Measurements from ENCODE around the gene TRPM4. TPM values are rescaled to one million over a fixed set of nuclear protein-coding genes. Genes with fewer than 3 reads are reported as not detected.
A peak's percentile ranks its signal among the peaks of the same experiment; 100 is the strongest.
"Not testable (repeated sequence)": the region's sequence is repeated elsewhere in the genome, so short reads cannot be mapped to it uniquely, and the experiment has no call there.

Gene TRPM4
- polyA plus RNA-seq, 1 donor from 2014 or later: not detected

DNA sequence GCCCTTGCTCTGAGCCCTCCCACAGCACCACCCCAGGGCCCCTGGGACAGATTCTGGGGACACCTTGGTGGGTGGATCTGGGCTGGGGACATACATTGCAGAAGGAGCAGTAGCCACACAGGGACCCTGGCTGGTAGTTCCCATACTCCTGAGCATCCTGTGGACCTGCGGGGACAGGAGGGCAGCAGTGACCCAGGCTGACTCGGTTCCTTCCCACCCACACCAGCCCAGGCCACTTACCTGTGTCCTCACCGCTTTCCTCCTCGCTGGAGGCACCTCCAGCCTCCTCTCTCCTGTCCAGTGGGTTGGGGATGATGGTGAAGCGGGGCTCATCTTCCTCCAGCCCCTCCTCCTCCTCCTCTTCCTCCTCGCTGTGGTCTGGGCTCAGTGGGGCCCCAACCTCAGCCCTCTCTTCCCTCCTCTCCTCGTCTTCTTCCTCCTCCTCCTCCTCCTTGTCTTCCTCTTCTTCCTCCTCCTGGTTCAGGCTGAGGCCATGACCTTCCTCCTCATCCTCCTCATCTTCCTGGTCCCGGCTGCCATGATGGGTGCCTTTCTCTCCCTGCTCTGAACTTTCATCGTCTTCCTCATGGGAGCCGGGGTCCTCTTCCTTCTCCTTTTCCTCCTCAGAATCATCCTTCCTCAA is 4.3 kb upstream of the TRPM4 start:
- Mint-ChIP-seq H3K4me3 (peak overlapping the region in 2 of 4 donors; percentile 36 to 69), H3K4me1 (peaks cover 9 to 12% (median 10%) of the 10 kb centered on the region in 3 donors)

DNA sequence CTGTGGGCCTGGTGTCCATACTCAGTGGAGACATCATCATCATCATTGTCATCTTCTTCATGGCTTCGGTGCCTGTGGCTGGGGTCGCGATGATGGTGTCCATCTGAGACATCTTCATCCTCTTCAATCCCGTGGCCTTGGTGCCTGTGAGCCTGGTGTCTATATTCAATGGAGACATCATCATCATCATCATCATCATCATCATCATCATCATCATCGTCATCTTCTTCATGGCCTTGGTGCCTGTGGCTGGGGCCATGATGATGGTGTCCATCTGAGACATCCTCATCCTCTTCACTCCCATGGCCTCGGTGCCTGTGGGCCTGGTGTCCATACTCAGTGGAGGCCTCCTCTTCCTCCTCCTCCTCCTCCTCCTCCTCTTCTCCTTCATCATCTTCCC is 3.3 kb upstream of the TRPM4 start:
- Mint-ChIP-seq H3K36me3 (no peaks in the 10 kb centered on the region), H3K4me3 (peak overlapping the region in 1 of 4 donors; percentile 36), H3K4me1 (peaks cover 8 to 10% (median 9%) of the 10 kb centered on the region in 3 donors), H3K9me3 (peaks cover 3 to 8% (median 5%) of the 10 kb centered on the region in 3 donors), H3K27ac (peak overlapping the region in 1 of 3 donors; percentile 33), H3K27me3 (peaks cover 34% of the 10 kb centered on the region)

More for the DNA sequence above, 4.3 kb upstream of the TRPM4 start:
- Mint-ChIP-seq H3K9me3 (peaks cover 3 to 8% (median 7%) of the 10 kb centered on the region in 3 donors), H3K36me3 (no peaks in the 10 kb centered on the region), H3K27me3 (peaks cover 39% of the 10 kb centered on the region), H3K27ac (peak overlapping the region in 1 of 3 donors; percentile 33)

DNA sequence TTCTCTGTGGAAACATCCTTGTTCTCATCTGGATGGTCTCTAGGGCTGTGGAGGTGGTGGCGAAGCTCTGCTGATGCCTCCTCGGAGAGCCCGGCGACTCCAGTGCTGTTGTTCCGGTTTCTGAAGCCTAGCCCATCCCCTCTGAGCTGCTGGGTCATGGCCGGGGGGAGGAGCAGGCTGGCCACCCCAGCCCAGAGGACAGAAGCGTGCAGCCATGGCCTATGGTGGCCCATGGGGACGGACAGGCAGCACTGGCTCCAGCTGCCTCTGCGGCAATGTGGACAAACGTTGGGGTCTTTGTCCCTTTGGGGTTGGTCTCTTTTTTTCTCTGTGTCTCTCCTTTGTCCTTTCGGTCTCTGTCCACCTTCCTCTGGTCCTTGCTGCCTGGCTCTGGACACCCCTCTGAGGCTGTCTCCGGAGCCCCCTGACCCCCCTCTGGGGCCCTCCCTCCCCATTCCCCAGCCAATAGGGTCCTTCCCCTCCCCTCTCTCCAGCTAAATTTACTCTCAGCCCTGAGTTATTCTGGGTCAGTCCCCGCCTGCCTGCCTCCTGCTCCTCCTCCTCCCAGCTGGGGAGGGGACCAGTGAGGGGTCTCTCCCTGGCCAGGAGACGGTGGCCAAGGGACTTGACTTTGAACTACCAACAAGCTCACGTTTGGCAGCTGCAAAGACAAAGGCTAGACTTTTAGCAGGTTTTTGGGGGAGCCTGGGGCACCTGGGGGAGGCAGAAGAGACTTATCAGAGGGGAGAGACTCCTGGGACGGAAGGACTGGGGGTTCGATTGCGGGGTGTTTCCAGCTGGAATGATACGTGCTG is 2.4 kb upstream of the TRPM4 start, which contains the start of gene HRC:
HRC (minus strand) TSS at position 392 of the 815 bp plus-strand sequence; CDS start at position 233, 159 bp downstream.
- Mint-ChIP-seq H3K27ac (peak within 1 kb of the TSS in 1 of 3 donors; percentile 33), H3K4me3 (peak within 1 kb of the TSS in 2 of 4 donors; percentile 36 to 39), H3K27me3 (peaks cover 30% of the 10 kb centered on the region)

DNA sequence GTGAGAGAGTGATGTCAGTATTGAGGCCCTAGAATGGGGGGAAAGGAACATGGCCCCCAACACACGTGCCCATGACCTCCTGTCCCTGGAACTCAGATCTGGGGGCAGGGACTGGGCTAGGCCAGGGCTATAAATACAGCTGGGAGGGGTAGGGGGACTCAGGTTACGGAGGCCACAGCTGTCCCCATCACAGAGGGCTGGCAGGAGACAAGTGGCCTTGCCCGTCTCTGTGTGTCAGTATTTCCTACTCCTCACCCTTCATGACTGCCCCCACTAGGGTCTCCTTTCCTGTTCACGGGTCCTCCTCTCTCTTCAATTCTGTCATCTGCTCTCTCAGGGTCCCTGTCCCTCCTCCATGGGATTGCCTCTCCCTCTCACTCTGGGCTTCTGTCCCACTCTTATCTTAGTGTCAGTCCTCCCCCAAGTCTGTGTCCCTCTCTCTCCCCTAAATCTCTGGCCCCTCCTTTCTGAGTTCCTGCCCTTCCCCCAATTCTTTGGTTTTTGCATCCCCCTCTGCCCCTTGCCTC is 1.7 kb upstream of the TRPM4 start:
- Mint-ChIP-seq H3K9me3 (peaks cover 3 to 8% (median 5%) of the 10 kb centered on the region in 3 donors), H3K27ac (no peak overlapping the region), H3K4me3 (peak overlapping the region in 1 of 4 donors; percentile 39), H3K4me1 (peaks cover 7 to 11% (median 9%) of the 10 kb centered on the region in 3 donors), H3K27me3 (peaks cover 34% of the 10 kb centered on the region), H3K36me3 (no peaks in the 10 kb centered on the region)

More for the DNA sequence above, 2.4 kb upstream of the TRPM4 start, which contains the start of gene HRC:
- Mint-ChIP-seq H3K36me3 (no peaks in the 10 kb centered on the region), H3K4me1 (peaks cover 7 to 9% (median 8%) of the 10 kb centered on the region in 3 donors), H3K9me3 (peaks cover 3 to 8% (median 5%) of the 10 kb centered on the region in 3 donors)

DNA sequence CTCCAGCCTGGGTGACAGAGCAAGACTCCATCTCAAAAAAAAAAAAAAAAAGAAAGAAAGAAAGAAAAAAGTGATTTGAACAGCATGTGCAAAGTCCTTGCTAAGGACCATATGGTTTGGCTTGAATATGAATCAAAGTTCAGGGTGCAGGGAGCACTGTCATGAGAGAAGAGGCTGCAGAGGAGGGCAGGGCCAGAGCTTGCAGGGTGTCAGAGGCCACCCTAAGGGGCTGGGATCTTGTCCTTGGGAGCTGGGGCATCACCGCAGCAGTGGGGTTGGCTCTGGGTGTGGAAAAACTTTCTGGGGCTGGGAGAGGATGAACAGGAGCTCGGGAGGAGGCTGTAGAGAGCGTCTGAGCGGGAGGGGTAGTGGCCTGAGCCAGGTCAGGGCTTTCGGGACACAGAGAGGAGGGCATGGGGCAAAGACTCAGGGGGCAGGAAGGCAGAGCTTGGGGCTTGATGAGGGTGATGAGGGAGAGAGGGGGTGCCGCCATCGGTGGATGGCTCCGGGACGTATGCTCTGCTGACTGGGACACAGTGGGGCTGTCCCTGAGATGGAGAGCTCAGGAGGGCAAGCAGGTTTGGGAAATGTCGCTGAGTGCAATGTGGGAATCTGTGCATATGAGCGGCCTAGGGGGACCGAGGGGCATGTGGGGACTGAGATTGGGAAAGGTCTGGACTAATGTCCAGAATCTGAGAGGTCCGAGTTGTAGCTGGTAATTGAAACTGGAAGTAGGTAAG is 3.0 kb downstream of the TRPM4 start:
- Mint-ChIP-seq H3K4me1 (peaks cover 3 to 7% (median 3%) of the 10 kb centered on the region in 3 donors), H3K27me3 (peaks cover 31% of the 10 kb centered on the region), H3K9me3 (no peaks in the 10 kb centered on the region), H3K36me3 (no peaks in the 10 kb centered on the region), H3K4me3 (peak overlapping the region in 1 of 4 donors; percentile 45), H3K27ac (peak overlapping the region in 1 of 3 donors; percentile 46)

DNA sequence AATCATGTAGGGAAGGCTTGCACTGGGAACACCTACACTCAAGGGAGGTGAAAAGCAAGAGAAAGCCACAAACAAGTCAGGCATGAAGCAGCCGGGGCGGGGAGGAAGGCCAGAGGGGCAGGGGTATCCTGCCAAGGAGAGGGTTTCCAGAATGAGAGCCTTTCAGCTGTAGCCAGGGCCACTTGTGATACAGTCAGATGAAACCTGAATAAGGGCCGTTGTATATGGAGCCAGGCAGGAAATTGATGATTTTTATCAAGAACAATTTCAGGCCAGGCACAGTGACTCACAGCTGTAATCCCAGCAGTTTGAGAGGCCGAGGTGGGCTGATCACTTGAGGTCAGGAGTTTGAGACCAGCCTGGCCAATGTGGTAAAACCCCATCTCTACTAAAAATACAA is 4.4 kb downstream of the TRPM4 start:
- H3K27ac Mint-ChIP-seq: no peak overlapping the region

DNA sequence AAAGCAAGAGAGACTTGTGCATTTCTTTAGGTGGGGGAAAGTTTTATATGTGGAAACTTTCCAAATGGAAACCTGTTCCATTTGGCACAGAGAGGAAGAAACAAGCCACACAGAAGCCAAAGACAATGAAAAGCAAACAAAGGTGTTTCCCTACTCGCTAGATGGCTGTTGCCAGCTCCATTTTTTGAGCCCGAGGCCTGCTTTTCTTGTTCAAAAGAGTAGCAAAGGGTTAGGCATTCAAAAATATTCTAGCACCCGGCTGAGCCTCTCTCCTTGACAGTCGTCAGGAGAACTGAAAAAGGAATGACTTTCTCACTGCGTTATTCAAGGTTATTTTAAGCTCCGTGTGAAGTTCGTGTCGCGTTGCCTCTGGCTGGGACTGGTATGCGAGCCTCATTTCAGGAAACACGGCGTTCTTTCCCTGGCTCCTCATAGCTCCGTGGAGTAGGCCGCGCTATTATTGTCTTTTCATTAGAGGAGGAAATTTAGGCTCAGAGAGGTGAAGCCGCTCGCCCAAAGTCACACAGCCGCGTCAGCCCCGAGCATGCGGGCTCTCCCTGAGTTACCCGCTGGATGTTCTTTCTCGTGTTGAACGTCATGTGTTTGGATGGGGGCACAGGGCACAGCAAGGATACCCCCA is 7.6 kb downstream of the TRPM4 start:
- no peaks in the 10 kb centered on the region for H3K36me3 Mint-ChIP-seq
- no peak overlapping the region for H3K27ac Mint-ChIP-seq

More for the DNA sequence above, 4.4 kb downstream of the TRPM4 start:
- peaks cover 3 to 7% (median 3%) of the 10 kb centered on the region in 3 donors for H3K4me1 Mint-ChIP-seq
- H3K9me3 Mint-ChIP-seq: no peaks in the 10 kb centered on the region
- no peak overlapping the region for H3K4me3 Mint-ChIP-seq
- no peaks in the 10 kb centered on the region for H3K36me3 Mint-ChIP-seq
- H3K27me3 Mint-ChIP-seq: peaks cover 28% of the 10 kb centered on the region

DNA sequence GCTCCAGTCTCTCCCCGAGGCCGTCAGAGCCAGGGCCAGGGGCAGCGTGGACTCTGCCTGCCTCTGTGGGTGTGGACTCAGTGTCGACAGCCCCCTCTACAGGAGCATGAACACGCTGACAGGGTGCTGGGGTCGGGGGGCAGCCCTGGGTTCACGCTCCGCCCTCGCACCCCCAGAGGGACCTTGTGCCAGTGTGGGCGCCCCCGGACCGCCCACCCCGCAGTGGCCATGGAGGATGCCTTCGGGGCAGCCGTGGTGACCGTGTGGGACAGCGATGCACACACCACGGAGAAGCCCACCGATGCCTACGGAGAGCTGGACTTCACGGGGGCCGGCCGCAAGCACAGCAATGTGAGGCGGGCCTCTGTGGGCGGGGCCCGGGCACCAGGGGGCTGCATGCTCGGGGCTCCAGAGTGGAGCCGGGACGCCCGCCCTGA is 8.3 kb downstream of the TRPM4 start:
- H3K27me3 Mint-ChIP-seq: peaks cover 12% of the 10 kb centered on the region
- H3K4me3 Mint-ChIP-seq: no peak overlapping the region
- no peaks in the 10 kb centered on the region for H3K36me3 Mint-ChIP-seq
- no peaks in the 10 kb centered on the region for H3K4me1 Mint-ChIP-seq
- H3K27ac Mint-ChIP-seq: no peak overlapping the region
- H3K9me3 Mint-ChIP-seq: no peaks in the 10 kb centered on the region

More for the DNA sequence above, 7.6 kb downstream of the TRPM4 start:
- Mint-ChIP-seq H3K4me3 (peak overlapping the region in 1 of 4 donors; percentile 45), H3K4me1 (peaks cover 0 to 3% (median 0%) of the 10 kb centered on the region in 3 donors), H3K27me3 (peaks cover 12% of the 10 kb centered on the region), H3K9me3 (no peaks in the 10 kb centered on the region)

DNA sequence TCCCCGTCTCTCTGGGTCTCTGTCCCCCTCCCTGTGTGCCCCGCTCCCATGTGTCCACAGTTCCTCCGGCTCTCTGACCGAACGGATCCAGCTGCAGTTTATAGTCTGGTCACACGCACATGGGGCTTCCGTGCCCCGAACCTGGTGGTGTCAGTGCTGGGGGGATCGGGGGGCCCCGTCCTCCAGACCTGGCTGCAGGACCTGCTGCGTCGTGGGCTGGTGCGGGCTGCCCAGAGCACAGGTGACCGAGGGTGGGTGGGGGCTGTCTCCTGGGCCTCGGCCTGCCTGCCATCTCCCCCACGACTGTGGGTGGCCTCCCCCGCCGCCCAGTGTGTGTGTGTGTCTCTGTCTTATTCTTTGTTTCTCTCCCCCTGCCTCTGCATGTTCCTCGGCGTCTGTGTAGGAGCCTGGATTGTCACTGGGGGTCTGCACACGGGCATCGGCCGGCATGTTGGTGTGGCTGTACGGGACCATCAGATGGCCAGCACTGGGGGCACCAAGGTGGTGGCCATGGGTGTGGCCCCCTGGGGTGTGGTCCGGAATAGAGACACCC is 10.3 kb downstream of the TRPM4 start:
- Mint-ChIP-seq H3K4me1 (no peaks in the 10 kb centered on the region), H3K4me3 (no peak overlapping the region), H3K27ac (no peak overlapping the region), H3K9me3 (no peaks in the 10 kb centered on the region), H3K27me3 (peaks cover 7% of the 10 kb centered on the region), H3K36me3 (no peaks in the 10 kb centered on the region)

DNA sequence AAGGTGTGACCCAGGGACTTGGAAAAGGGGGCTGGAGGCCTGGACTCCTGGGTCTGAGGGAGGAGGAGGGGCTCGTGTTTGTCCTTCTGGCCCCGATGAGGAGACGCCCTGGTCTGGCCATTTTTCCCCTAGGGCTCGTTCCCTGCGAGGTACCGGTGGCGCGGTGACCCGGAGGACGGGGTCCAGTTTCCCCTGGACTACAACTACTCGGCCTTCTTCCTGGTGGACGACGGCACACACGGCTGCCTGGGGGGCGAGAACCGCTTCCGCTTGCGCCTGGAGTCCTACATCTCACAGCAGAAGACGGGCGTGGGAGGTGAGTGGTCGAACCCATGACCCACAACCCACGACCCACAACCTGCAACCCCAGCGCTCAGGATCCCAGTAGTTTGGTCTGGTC is 10.8 kb downstream of the TRPM4 start:
- Mint-ChIP-seq H3K4me3 (no peak overlapping the region), H3K9me3 (no peaks in the 10 kb centered on the region), H3K27ac (no peak overlapping the region), H3K4me1 (no peaks in the 10 kb centered on the region), H3K36me3 (no peaks in the 10 kb centered on the region), H3K27me3 (peaks cover 7% of the 10 kb centered on the region)

DNA sequence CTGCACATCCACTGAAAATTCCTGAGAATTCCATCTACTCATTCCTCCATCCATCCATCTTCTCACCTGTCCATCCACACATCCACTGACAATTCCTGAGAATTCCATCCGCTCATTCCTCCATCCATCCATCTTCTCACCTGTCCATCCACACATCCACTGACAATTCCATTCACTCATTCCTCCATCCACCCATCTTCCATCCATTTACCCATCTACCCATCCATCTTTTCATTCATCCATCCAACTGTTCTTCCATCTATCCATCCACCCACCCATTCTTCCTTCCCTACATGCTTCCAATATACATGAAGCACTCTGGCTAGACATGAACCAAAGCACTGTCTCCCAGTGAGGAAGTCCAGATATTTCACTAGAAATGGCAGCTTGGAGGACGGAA is 15.6 kb downstream of the TRPM4 start:
- peaks cover 4% of the 10 kb centered on the region for H3K27me3 Mint-ChIP-seq
- no peaks in the 10 kb centered on the region for H3K9me3 Mint-ChIP-seq
- no peak overlapping the region for H3K27ac Mint-ChIP-seq
- no peaks in the 10 kb centered on the region for H3K36me3 Mint-ChIP-seq
- H3K4me3 Mint-ChIP-seq: no peak overlapping the region
- peaks cover 0 to 6% (median 4%) of the 10 kb centered on the region in 3 donors for H3K4me1 Mint-ChIP-seq

DNA sequence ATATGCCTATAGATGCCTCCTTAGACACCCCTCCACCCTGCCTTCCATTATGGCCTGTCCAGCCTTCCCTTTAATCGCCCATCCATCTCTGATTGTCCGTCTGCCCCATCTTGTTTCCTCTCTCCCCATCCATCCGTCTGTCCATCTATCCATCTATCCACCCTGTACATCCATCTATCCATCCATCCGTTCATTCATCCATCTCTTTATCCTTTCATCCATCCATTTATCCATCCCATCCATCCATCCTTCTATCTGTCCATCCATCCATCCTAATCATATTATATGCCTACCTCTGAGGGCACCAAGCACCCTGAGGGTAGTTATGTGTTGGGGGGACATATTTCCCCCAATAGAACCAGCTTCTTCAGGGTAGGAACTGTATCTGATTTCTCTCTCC is 23.1 kb downstream of the TRPM4 start:
- H3K27me3 Mint-ChIP-seq: peaks cover 1% of the 10 kb centered on the region
- H3K27ac Mint-ChIP-seq: peak overlapping the region in 1 of 3 donors; percentile 11
- peaks cover 0 to 6% (median 4%) of the 10 kb centered on the region in 3 donors for H3K4me1 Mint-ChIP-seq
- peaks cover 0 to 8% (median 4%) of the 10 kb centered on the region in 3 donors for H3K9me3 Mint-ChIP-seq
- H3K4me3 Mint-ChIP-seq: no peak overlapping the region
- H3K36me3 Mint-ChIP-seq: no peaks in the 10 kb centered on the region

DNA sequence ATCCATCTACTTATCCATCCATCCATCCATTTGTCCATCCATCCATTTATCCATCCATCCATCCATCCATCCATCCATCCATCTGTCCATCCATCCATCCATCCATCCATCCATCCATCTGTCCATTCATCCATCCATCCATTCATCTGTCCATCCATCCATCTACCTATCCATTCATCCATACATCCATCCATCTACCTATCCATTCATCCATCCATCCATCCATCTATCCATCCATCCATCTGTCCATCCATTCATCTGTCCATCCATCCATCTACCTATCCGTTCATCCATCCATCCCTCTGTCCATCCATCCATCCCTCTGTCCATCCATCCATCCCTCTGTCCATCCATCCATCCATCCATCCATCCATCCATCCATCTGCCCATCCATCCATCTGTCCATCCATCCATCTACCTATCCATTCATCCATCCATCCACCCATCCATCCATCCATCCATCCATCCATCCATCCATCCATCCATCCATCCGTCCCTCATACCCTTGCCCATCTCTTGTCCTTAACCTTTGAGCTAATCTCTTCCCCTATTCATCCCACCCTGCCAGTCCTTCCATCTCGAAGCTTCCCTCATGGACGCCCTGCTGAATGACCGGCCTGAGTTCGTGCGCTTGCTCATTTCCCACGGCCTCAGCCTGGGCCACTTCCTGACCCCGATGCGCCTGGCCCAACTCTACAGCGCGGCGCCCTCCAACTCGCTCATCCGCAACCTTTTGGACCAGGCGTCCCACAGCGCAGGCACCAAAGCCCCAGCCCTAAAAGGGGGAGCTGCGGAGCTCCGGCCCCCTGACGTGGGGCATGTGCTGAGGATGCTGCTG is 24.6 kb downstream of the TRPM4 start:
- not testable (repeated sequence) for H3K27me3 Mint-ChIP-seq, H3K9me3 Mint-ChIP-seq, H3K36me3 Mint-ChIP-seq, H3K4me1 Mint-ChIP-seq, H3K27ac Mint-ChIP-seq, H3K4me3 Mint-ChIP-seq
